ENCODE measurements around the gene TRAPPC12.

Gene TRAPPC12

GRCh38 chr2:3454802-3455201 lies 75.3 kb downstream of the TRAPPC12 start:
- TF ChIP-seq, protein P1, sequence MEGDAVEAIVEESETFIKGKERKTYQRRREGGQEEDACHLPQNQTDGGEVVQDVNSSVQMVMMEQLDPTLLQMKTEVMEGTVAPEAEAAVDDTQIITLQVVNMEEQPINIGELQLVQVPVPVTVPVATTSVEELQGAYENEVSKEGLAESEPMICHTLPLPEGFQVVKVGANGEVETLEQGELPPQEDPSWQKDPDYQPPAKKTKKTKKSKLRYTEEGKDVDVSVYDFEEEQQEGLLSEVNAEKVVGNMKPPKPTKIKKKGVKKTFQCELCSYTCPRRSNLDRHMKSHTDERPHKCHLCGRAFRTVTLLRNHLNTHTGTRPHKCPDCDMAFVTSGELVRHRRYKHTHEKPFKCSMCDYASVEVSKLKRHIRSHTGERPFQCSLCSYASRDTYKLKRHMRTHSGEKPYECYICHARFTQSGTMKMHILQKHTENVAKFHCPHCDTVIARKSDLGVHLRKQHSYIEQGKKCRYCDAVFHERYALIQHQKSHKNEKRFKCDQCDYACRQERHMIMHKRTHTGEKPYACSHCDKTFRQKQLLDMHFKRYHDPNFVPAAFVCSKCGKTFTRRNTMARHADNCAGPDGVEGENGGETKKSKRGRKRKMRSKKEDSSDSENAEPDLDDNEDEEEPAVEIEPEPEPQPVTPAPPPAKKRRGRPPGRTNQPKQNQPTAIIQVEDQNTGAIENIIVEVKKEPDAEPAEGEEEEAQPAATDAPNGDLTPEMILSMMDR (IDR thresholded peaks at IDR 0.05; ENCODE audit: insufficient read depth, low read length, poor library complexity, severe bottlenecking), result no peak
- Histone ChIP-seq H3K4me3 (replicated peaks; ENCODE audit: low read depth, low read length) (no peak overlapping the region), H3K36me3 (ENCODE audit: control insufficient read depth, insufficient read depth, low read length) (peaks cover 14% of the 10 kb centered on the region), H3K27me3 (replicated peaks; ENCODE audit: control insufficient read depth, insufficient read depth, low read length) (no peaks in the 10 kb centered on the region)
- DNase-seq (ENCODE audit: extremely low read depth, insufficient read length), result no peak

- DNase-seq (ENCODE audit: extremely low read depth, insufficient read length), result no peak
- no peak overlapping the region for H3K4me3 ChIP-seq (replicated peaks; ENCODE audit: low read depth, low read length)
- peaks cover 12% of the 10 kb centered on the region for H3K36me3 ChIP-seq (ENCODE audit: control insufficient read depth, insufficient read depth, low read length)
- no peaks in the 10 kb centered on the region for H3K27me3 ChIP-seq (replicated peaks; ENCODE audit: control insufficient read depth, insufficient read depth, low read length)
- TF ChIP-seq, protein P1 (IDR thresholded peaks at IDR 0.05; ENCODE audit: insufficient read depth, low read length, poor library complexity, severe bottlenecking), result no peak
Observed at GRCh38 chr2:3456125-3456524, 76.6 kb downstream of the TRAPPC12 start.

DNA sequence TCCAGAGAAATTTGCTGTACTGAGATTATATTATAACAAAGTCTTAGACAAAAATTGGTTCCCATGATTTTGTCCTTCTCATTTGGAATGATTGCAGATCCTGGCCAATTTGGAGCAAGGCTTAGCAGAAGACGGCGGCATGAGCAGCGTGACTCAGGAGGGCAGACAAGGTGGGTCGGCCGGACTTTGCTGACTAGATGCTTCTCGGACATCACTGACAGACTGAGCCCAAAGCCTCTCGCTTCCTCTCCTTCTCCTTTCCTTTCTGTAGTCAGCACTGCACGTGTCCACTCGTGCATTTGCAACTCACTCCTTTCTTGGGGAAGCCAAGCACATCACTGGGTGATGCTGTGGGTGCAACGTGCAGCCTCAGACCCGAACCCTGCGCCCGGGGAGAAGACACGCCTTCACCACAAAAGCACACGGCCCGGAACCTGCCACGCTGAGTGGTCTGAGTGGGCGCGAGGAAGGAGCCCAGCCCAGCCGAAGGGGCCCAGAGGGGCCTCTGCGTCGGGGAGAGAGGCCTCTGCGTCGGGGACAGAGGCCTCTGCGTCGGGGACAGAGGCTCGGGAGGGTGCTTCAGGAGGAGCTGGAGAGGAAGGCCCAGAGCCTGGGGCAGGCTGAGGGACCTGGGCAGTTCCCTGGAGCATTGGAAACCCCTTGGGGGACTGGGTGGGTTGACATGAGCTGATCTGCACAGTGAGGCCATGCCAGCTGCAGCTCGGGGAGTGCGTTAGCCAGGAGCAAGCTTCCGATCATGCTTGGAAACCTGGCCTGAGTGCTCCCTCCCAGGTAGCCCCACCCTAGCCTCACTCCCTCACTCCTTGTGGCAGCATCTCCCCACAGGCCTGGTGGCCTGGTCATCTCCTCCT lies 78.3 kb downstream of the TRAPPC12 start:
- no peak for DNase-seq (ENCODE audit: extremely low read depth, insufficient read length)
- TF ChIP-seq, protein P1 (IDR thresholded peaks at IDR 0.05; ENCODE audit: insufficient read depth, low read length, poor library complexity, severe bottlenecking), result no peak
- peaks cover 10% of the 10 kb centered on the region for H3K36me3 ChIP-seq (ENCODE audit: control insufficient read depth, insufficient read depth, low read length)
- H3K27me3 ChIP-seq (replicated peaks; ENCODE audit: control insufficient read depth, insufficient read depth, low read length), result no peaks in the 10 kb centered on the region
- no peak overlapping the region for H3K4me3 ChIP-seq (replicated peaks; ENCODE audit: low read depth, low read length)

DNA sequence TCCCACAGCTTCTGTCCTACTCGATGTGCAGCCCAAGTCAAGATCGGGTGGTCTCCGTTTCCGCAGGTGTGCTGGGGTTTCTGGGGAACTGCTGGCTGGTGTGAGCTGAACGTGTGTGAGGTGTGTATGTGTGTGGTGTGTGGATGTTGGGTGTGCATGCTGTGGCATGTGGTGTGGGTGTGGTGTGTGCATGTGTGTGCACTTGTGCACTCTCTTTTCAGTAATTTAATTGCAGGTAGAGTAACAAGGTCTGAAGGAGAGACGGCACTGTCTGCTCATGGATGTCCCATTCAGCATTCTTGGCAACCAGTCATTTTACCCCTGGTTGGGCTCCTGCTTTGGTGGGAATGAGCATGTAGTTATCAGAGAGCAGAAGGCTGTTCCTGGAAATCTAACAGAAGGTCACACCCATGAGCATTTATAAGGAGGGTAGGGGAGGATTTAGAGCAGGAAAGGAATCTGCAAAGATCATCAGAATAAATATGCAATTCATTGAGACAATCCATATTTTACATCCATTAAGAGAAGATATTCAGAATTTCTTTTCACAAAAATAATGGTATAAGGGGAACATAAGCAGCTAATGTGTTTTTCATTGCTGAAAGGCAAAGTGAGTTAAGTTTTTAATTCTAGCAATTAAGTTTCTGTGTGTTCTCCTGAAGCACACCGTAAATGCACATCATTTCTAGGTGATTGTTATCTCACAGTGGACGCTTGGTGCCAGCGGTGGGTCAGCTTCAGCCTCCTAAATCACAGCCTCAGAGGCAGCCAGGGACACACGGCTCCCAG lies 79.1 kb downstream of the TRAPPC12 start:
- Histone ChIP-seq H3K27me3 (replicated peaks; ENCODE audit: control insufficient read depth, insufficient read depth, low read length) (no peaks in the 10 kb centered on the region), H3K36me3 (ENCODE audit: control insufficient read depth, insufficient read depth, low read length) (peaks cover 9% of the 10 kb centered on the region), H3K4me3 (replicated peaks; ENCODE audit: low read depth, low read length) (no peak overlapping the region)
- TF ChIP-seq, protein P1 (IDR thresholded peaks at IDR 0.05; ENCODE audit: insufficient read depth, low read length, poor library complexity, severe bottlenecking), result no peak
- DNase-seq (ENCODE audit: extremely low read depth, insufficient read length), result no peak

GRCh38 chr2:3459185-3460015 lies 79.9 kb downstream of the TRAPPC12 start:
- H3K27me3 ChIP-seq (replicated peaks; ENCODE audit: control insufficient read depth, insufficient read depth, low read length), result no peaks in the 10 kb centered on the region
- no peak for DNase-seq (ENCODE audit: extremely low read depth, insufficient read length)
- TF ChIP-seq, protein P1 (IDR thresholded peaks at IDR 0.05; ENCODE audit: insufficient read depth, low read length, poor library complexity, severe bottlenecking), result no peak
- no peak overlapping the region for H3K4me3 ChIP-seq (replicated peaks; ENCODE audit: low read depth, low read length)
- H3K36me3 ChIP-seq (ENCODE audit: control insufficient read depth, insufficient read depth, low read length), result peaks cover 11% of the 10 kb centered on the region

Measured in GM06990 (cell line).